HEK293 (cell line): ENCODE data around the gene CHST8.

Source experiments
- CTCF ChIA-PET: fragments of 350-600 bp; formaldehyde crosslinking; extraction: SDS; loops from one replicate; lab custom pipeline; 2021; ENCODE audit warnings: antibody characterized with exemption; lab: Yijun Ruan, JAX
- POLR2A ChIA-PET: fragments of 300-600 bp; formaldehyde crosslinking; extraction: SDS; loops from one replicate; lab custom pipeline; 2020; ENCODE audit warnings: antibody characterized with exemption, inconsistent platforms; lab: Yijun Ruan, JAX
- H3K27ac ChIP-seq: fragments of 200-500 bp; sonication (Bioruptor generic); 2 replicates; pipeline ENCODE4 v1.5.1; 2014; ENCODE audit warnings: low read depth, low read length, control low read depth, inconsistent platforms; ENCODE audit errors: extremely low read depth
- H3K36me3 ChIP-seq, 2 experiments: fragments of 200-500 bp in 1 of 2; sonication (Bioruptor generic) in 1 of 2; 1 replicate in 1 of 2; 2 replicates in 1 of 2; pipeline ENCODE4 v1.5.1; 2014 to 2017; ENCODE audit warnings: inconsistent platforms in 2 of 2, low read length in 2 of 2; ENCODE audit not compliant: control insufficient read depth in 2 of 2, insufficient read depth in 1 of 2
- H3K4me1 ChIP-seq: fragments of 200-500 bp; sonication (Bioruptor generic); 2 replicates; pipeline ENCODE4 v1.5.1; 2014; ENCODE audit warnings: mild to moderate bottlenecking, low read length, inconsistent platforms; ENCODE audit not compliant: control insufficient read depth, insufficient read depth
- H3K4me3 ChIP-seq: 2 replicates; pipeline ENCODE4 v1.5.1; 2011; ENCODE audit warnings: low read depth, mild to moderate bottlenecking, control low read depth, low read length, moderate library complexity
- H3K9me3 ChIP-seq: fragments of 200-500 bp; sonication (Bioruptor generic); 2 replicates; pipeline ENCODE4 v1.5.1; 2014; ENCODE audit warnings: low read depth, low read length, inconsistent platforms; ENCODE audit not compliant: control insufficient read depth, insufficient read depth
- FEZF1 ChIP-seq: fragments of 450-650 bp; formaldehyde crosslinking; IDR thresholded peaks from 2 replicates; pipeline ENCODE4 v1.5.1; 2016; ENCODE audit warnings: missing biosample characterization, missing genetic modification characterization
- GLIS1 ChIP-seq: fragments of 450-650 bp; formaldehyde crosslinking; IDR thresholded peaks from 2 replicates; pipeline ENCODE4 v1.5.1; 2016; ENCODE audit warnings: missing biosample characterization, missing genetic modification characterization
- SCRT1 ChIP-seq: fragments of 450-650 bp; formaldehyde crosslinking; IDR thresholded peaks from 2 replicates; pipeline ENCODE4 v1.5.1; 2016; ENCODE audit warnings: missing biosample characterization, missing genetic modification characterization, borderline replicate concordance
- SETDB1 ChIP-seq: IDR thresholded peaks from one replicate; pipeline ENCODE4 v1.6.1; 2017; ENCODE audit warnings: mild to moderate bottlenecking, low read length, moderate library complexity, mixed read lengths; ENCODE audit not compliant: insufficient read length
- TRIM28 ChIP-seq: IDR thresholded peaks from 2 replicates; pipeline ENCODE4 v1.6.1; 2011; ENCODE audit warnings: low read length, control low read depth, borderline replicate concordance
- ZBTB1 ChIP-seq: fragments of 450-650 bp; formaldehyde crosslinking; IDR thresholded peaks from 2 replicates; pipeline ENCODE4 v1.5.1; 2016; ENCODE audit warnings: missing biosample characterization, missing genetic modification characterization
- ZBTB7A ChIP-seq: fragments of 450-650 bp; formaldehyde crosslinking; IDR thresholded peaks from 2 replicates; pipeline ENCODE4 v1.5.1; 2016; ENCODE audit warnings: low read depth, missing biosample characterization, missing genetic modification characterization
- ZBTB8A ChIP-seq: fragments of 450-650 bp; formaldehyde crosslinking; IDR thresholded peaks from 2 replicates; pipeline ENCODE4 v1.5.1; 2016; ENCODE audit warnings: missing biosample characterization, missing genetic modification characterization
- ZNF133 ChIP-seq: fragments of 450-650 bp; formaldehyde crosslinking; IDR thresholded peaks from 2 replicates; pipeline ENCODE4 v1.5.1; 2016; ENCODE audit warnings: missing biosample characterization, missing genetic modification characterization
- ZNF155 ChIP-seq: fragments of 450-650 bp; formaldehyde crosslinking; IDR thresholded peaks from 2 replicates; pipeline ENCODE4 v1.5.1; 2016; ENCODE audit warnings: missing biosample characterization, missing genetic modification characterization
- ZNF157 ChIP-seq: fragments of 450-650 bp; formaldehyde crosslinking; IDR thresholded peaks from 2 replicates; pipeline ENCODE4 v1.5.1; 2016; ENCODE audit warnings: missing biosample characterization, missing genetic modification characterization
- ZNF214 ChIP-seq: fragments of 450-650 bp; formaldehyde crosslinking; IDR thresholded peaks from 2 replicates; pipeline ENCODE4 v1.5.1; 2017; ENCODE audit warnings: missing biosample characterization, mild to moderate bottlenecking, missing genetic modification characterization, borderline replicate concordance
- ZNF221 ChIP-seq: fragments of 450-650 bp; formaldehyde crosslinking; IDR thresholded peaks from 2 replicates; pipeline ENCODE4 v1.5.1; 2017; ENCODE audit warnings: missing biosample characterization, missing genetic modification characterization, borderline replicate concordance
- ZNF239 ChIP-seq: fragments of 450-650 bp; formaldehyde crosslinking; IDR thresholded peaks from 2 replicates; pipeline ENCODE4 v1.5.1; 2016; ENCODE audit warnings: missing biosample characterization, missing genetic modification characterization
- ZNF501 ChIP-seq: fragments of 450-650 bp; formaldehyde crosslinking; IDR thresholded peaks from 2 replicates; pipeline ENCODE4 v1.5.1; 2016; ENCODE audit warnings: missing biosample characterization, missing genetic modification characterization
- ZNF621 ChIP-seq: fragments of 450-650 bp; formaldehyde crosslinking; IDR thresholded peaks from 2 replicates; pipeline ENCODE4 v1.5.1; 2017; ENCODE audit warnings: missing biosample characterization, missing genetic modification characterization
- ZNF626 ChIP-seq: fragments of 450-650 bp; sonication (Bioruptor Pico); formaldehyde crosslinking; IDR thresholded peaks from 2 replicates; pipeline ENCODE4 v1.5.1; 2018; ENCODE audit warnings: missing biosample characterization, missing genetic modification characterization, inconsistent platforms
- ZNF701 ChIP-seq: fragments of 450-650 bp; formaldehyde crosslinking; IDR thresholded peaks from 2 replicates; pipeline ENCODE4 v1.5.1; 2016; ENCODE audit warnings: missing biosample characterization, missing genetic modification characterization
- ZNF792 ChIP-seq: fragments of 450-650 bp; formaldehyde crosslinking; IDR thresholded peaks from 2 replicates; pipeline ENCODE4 v1.5.1; 2016; ENCODE audit warnings: missing biosample characterization, missing genetic modification characterization
- ZSCAN23 ChIP-seq: fragments of 450-650 bp; formaldehyde crosslinking; IDR thresholded peaks from 2 replicates; pipeline ENCODE4 v1.5.1; 2016; ENCODE audit warnings: missing biosample characterization, missing genetic modification characterization
- TF ChIP-seq, protein P1 (sequence below): fragments of 450-650 bp; formaldehyde crosslinking; IDR thresholded peaks from 2 replicates; pipeline ENCODE4 v1.5.1; 2016; ENCODE audit warnings: missing biosample characterization, missing genetic modification characterization
- TF ChIP-seq, protein P2 (sequence below): fragments of 450-650 bp; formaldehyde crosslinking; IDR thresholded peaks from 2 replicates; pipeline ENCODE4 v1.5.1; 2016; ENCODE audit warnings: missing biosample characterization, missing genetic modification characterization
- TF ChIP-seq, protein P3 (sequence below): sonication (generic); formaldehyde crosslinking; IDR thresholded peaks from 2 replicates; pipeline ENCODE4 v1.8.1; 2022; ENCODE audit warnings: mild to moderate bottlenecking, moderate library complexity, missing genetic modification reagents
- TF ChIP-seq, protein P4 (sequence below): fragments of 450-650 bp; formaldehyde crosslinking; IDR thresholded peaks from 2 replicates; pipeline ENCODE4 v1.5.1; 2016; ENCODE audit warnings: missing biosample characterization, missing genetic modification characterization

The CHST8 gene

DNA sequence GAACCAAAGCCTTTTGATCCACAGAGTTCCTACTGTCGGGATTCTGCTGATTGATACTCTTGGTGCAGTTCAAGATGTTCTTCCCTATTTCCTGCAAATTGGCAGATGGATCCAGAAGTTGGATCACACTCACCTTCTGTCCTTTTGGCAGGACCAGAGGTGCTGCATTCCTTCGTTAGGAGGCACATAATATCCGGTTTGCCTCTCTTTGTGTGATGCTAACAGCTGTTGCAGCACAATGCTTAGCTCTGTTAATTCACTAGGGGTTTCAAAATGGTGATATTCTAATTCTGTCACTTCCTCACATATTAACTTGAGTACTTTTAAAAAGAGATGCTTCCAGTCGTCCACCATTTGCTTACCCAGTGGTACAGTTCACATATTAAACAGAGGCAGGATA is 15.2 kb upstream of the CHST8 start (continued):
- no peak for TF ChIP-seq ZSCAN23 (tag by site-specific recombination)
- TF ChIP-seq, protein P1, sequence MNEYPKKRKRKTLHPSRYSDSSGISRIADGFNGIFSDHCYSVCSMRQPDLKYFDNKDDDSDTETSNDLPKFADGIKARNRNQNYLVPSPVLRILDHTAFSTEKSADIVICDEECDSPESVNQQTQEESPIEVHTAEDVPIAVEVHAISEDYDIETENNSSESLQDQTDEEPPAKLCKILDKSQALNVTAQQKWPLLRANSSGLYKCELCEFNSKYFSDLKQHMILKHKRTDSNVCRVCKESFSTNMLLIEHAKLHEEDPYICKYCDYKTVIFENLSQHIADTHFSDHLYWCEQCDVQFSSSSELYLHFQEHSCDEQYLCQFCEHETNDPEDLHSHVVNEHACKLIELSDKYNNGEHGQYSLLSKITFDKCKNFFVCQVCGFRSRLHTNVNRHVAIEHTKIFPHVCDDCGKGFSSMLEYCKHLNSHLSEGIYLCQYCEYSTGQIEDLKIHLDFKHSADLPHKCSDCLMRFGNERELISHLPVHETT (tag by site-specific recombination) = no peak
- TF ChIP-seq ZNF157 = no peak
- TF ChIP-seq, protein P2, sequence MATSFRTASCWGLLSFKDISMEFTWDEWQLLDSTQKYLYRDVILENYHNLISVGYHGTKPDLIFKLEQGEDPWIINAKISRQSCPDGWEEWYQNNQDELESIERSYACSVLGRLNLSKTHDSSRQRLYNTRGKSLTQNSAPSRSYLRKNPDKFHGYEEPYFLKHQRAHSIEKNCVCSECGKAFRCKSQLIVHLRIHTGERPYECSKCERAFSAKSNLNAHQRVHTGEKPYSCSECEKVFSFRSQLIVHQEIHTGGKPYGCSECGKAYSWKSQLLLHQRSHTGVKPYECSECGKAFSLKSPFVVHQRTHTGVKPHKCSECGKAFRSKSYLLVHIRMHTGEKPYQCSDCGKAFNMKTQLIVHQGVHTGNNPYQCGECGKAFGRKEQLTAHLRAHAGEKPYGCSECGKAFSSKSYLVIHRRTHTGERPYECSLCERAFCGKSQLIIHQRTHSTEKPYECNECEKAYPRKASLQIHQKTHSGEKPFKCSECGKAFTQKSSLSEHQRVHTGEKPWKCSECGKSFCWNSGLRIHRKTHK (tag by site-specific recombination) = no peak
- TF ChIP-seq, protein P3, sequence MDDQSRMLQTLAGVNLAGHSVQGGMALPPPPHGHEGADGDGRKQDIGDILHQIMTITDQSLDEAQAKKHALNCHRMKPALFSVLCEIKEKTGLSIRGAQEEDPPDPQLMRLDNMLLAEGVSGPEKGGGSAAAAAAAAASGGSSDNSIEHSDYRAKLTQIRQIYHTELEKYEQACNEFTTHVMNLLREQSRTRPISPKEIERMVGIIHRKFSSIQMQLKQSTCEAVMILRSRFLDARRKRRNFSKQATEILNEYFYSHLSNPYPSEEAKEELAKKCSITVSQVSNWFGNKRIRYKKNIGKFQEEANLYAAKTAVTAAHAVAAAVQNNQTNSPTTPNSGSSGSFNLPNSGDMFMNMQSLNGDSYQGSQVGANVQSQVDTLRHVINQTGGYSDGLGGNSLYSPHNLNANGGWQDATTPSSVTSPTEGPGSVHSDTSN (CRISPR knock-in tag) = no peak
- TF ChIP-seq GLIS1 (tag by site-specific recombination) = no peak

DNA sequence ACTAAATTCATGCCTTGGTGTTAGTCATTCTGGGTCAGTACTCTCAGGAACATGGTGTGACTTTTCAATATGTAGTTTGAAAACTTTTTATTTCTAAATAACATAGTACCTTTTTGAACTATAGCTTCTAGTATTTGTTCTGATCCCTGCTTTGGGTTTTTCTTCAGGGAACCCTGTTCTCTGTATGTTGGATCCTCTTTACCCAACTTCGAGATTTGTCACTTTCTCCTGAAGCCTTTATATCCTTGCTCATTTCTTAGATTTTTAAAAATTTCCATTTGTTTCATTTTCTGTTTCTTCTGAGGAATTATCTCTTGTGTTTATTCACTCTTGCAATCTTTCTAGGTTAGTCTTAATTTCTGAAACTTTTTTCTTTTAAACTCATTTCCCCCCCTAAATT is 12.4 kb upstream of the CHST8 start:
- TF ChIP-seq ZBTB1 = no peak
- no peak for TF ChIP-seq ZNF701 (tag by site-specific recombination)
- TF ChIP-seq TRIM28 = no peak
- no peak for TF ChIP-seq ZNF239 (tag by site-specific recombination)
- TF ChIP-seq SETDB1 = peak; percentile 43
- no peak for TF ChIP-seq ZNF221 (tag by site-specific recombination)
- TF ChIP-seq ZNF626 (tag by site-specific recombination) = no peak
- peak; percentile 95 for TF ChIP-seq ZNF133 (tag by site-specific recombination)
- no peak for TF ChIP-seq ZBTB7A
- TF ChIP-seq ZNF501 (tag by site-specific recombination) = no peak
- TF ChIP-seq, protein P2 (tag by site-specific recombination) = no peak
- no peak for TF ChIP-seq ZBTB8A (tag by site-specific recombination)
- TF ChIP-seq ZNF792 (tag by site-specific recombination) = no peak
- TF ChIP-seq ZNF155 (tag by site-specific recombination) = no peak
- TF ChIP-seq ZNF621 (tag by site-specific recombination) = no peak

DNA sequence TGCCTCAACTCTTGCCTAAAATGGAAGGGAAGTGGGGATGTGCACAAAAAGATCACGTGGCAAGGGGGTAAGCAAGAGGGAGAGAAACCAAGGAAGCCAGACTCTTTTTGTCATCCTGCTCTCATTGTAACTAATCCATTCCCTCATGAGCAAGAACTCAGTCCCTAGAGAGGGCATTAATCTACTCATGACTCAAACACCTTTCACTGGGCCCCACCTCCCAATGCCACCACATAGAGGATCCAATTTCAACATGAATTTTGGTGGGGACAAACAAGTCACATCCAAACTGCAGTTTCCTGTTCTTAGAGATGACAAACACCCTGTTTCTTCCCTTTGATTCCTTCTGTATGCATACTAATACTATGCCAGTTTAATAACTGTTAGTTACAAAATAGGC is 11.2 kb upstream of the CHST8 start:
- POLR2A ChIA-PET = interaction anchor here (1.0 kb wide), 1 partner anchor 12 kb away, joined by 3 read pairs; no protein-coding TSS in a partner anchor
- CTCF ChIA-PET = interaction anchor here (0.7 kb wide), 2 partner anchors 346 to 609 kb away, joined by 3 read pairs; no protein-coding TSS in a partner anchor
- no peaks in the 10 kb centered on the region for H3K36me3 ChIP-seq
- no peak overlapping the region for H3K27ac ChIP-seq
- H3K4me3 ChIP-seq = no peak overlapping the region
- peaks cover 6% of the 10 kb centered on the region for H3K9me3 ChIP-seq
- no peaks in the 10 kb centered on the region for H3K4me1 ChIP-seq
- TF ChIP-seq SCRT1 (tag by site-specific recombination) (no peak), FEZF1 (tag by site-specific recombination) (no peak), ZNF214 (no peak)
- TF ChIP-seq, protein P4, sequence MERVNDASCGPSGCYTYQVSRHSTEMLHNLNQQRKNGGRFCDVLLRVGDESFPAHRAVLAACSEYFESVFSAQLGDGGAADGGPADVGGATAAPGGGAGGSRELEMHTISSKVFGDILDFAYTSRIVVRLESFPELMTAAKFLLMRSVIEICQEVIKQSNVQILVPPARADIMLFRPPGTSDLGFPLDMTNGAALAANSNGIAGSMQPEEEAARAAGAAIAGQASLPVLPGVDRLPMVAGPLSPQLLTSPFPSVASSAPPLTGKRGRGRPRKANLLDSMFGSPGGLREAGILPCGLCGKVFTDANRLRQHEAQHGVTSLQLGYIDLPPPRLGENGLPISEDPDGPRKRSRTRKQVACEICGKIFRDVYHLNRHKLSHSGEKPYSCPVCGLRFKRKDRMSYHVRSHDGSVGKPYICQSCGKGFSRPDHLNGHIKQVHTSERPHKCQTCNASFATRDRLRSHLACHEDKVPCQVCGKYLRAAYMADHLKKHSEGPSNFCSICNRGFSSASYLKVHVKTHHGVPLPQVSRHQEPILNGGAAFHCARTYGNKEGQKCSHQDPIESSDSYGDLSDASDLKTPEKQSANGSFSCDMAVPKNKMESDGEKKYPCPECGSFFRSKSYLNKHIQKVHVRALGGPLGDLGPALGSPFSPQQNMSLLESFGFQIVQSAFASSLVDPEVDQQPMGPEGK (tag by site-specific recombination) = no peak

More for the DNA sequence above, 12.4 kb upstream of the CHST8 start:
- peaks cover 6% of the 10 kb centered on the region for H3K9me3 ChIP-seq
- CTCF ChIA-PET = interaction anchor here (0.9 to 1.1 kb wide), 2 partner anchors 11 to 193 kb away, joined by 4 read pairs; no protein-coding TSS in a partner anchor
- H3K4me1 ChIP-seq = no peaks in the 10 kb centered on the region
- POLR2A ChIA-PET = no interaction called here
- no peaks in the 10 kb centered on the region for H3K36me3 ChIP-seq
- H3K4me3 ChIP-seq = no peak overlapping the region
- no peak overlapping the region for H3K27ac ChIP-seq
